Tibial nerve (tissue), 4 donors: Measurements from ENCODE around the gene SLC39A11.

ENCODE experiments used
- EP300 ChIP-seq, 2 donors: sonication (generic); formaldehyde crosslinking; IDR thresholded peaks; one replicate each; pipeline ENCODE4 v1.6.1; 2017; ENCODE audit warnings: antibody characterized with exemption in 2 of 2, mild to moderate bottlenecking in 1 of 2
- POLR2A ChIP-seq, 2 donors: fragments of 450-650 bp; IDR thresholded peaks; one replicate each; pipeline ENCODE4 v1.6.1; 2017; ENCODE audit warnings: antibody characterized with exemption in 2 of 2, mild to moderate bottlenecking in 2 of 2, moderate library complexity in 2 of 2
- TF ChIP-seq, protein P1 (sequence below), 5 experiments: fragments of 200-600 bp in 3 of 5; fragments of 450-650 bp in 2 of 5; sonication (generic) in 3 of 5; IDR thresholded peaks; one replicate each; pipeline ENCODE4 v1.5.1; 2016 to 2019; ENCODE audit warnings: antibody characterized with exemption in 5 of 5, mild to moderate bottlenecking in 3 of 5, moderate library complexity in 2 of 5

DNA sequence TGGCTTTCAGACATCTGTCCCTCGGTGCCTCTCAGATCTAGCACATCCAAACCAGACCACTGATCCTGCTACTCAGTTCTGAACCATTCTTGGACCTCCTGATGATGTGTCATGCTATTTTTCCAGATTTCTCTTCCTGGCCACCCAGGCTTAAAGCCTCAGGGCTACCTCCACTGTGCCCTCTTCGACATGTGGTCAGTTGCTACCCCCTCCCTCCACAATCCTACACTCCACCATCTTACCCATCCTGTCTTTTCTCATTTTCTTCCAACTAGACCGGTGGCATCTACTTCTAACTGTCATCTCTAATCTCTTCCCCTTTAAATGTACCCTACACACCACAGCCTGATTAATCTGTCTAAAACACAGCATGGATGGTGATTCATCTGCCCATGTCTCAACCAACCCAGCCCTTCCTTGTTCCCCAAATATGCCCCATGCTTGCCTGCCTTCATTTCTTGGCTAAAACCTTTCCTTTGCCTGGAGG lies 478.6 kb downstream of the SLC39A11 start:
- TF ChIP-seq, protein P1, sequence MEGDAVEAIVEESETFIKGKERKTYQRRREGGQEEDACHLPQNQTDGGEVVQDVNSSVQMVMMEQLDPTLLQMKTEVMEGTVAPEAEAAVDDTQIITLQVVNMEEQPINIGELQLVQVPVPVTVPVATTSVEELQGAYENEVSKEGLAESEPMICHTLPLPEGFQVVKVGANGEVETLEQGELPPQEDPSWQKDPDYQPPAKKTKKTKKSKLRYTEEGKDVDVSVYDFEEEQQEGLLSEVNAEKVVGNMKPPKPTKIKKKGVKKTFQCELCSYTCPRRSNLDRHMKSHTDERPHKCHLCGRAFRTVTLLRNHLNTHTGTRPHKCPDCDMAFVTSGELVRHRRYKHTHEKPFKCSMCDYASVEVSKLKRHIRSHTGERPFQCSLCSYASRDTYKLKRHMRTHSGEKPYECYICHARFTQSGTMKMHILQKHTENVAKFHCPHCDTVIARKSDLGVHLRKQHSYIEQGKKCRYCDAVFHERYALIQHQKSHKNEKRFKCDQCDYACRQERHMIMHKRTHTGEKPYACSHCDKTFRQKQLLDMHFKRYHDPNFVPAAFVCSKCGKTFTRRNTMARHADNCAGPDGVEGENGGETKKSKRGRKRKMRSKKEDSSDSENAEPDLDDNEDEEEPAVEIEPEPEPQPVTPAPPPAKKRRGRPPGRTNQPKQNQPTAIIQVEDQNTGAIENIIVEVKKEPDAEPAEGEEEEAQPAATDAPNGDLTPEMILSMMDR (IDR thresholded peaks at IDR 0.05), result no peak
- TF ChIP-seq POLR2A (IDR thresholded peaks at IDR 0.05), result no peak
- no peak for TF ChIP-seq EP300 (IDR thresholded peaks at IDR 0.05)
